ENCODE results near the gene TMEM94. TPM values are rescaled to one million over a fixed set of nuclear protein-coding genes. Genes with fewer than 3 reads are reported as not detected.
A peak's percentile ranks its signal among the peaks of the same experiment; 100 is the strongest.

TMEM94 gene
- total RNA-seq, 1 experiment from 2014 or later = 55.6 TPM

- DNase-seq = no peak
- H3K9me3 ChIP-seq (replicated peaks) = no peaks in the 10 kb centered on the region
- H3K27ac ChIP-seq = no peak overlapping the region
- H3K27me3 ChIP-seq = no peaks in the 10 kb centered on the region
- no peaks in the 10 kb centered on the region for H3K4me1 ChIP-seq
- no peak overlapping the region for H3K4me3 ChIP-seq
- no peaks in the 10 kb centered on the region for H3K36me3 ChIP-seq
Observed at GRCh38 chr17:75459590-75460267, 3.3 kb downstream of the TMEM94 start.

- H3K4me3 ChIP-seq = no peak overlapping the region
- H3K9me3 ChIP-seq (replicated peaks) = no peaks in the 10 kb centered on the region
- no peaks in the 10 kb centered on the region for H3K27me3 ChIP-seq
- H3K4me1 ChIP-seq = no peaks in the 10 kb centered on the region
- H3K27ac ChIP-seq = no peak overlapping the region
- H3K36me3 ChIP-seq = 0 out of 2 replicates have a peak, but pooled peaks cover 3% of the 10 kb centered on the region
- no peak for DNase-seq
Observed at GRCh38 chr17:75460295-75460694, 3.9 kb downstream of the TMEM94 start.

GRCh38 chr17:75463603-75464002 lies 7.2 kb downstream of the TMEM94 start:
- Histone ChIP-seq H3K27me3 (no peaks in the 10 kb centered on the region), H3K36me3 (peaks cover 9% of the 10 kb centered on the region; the same call in 1 of the 2 replicates), H3K9me3 (replicated peaks) (no peaks in the 10 kb centered on the region), H3K27ac (no peak overlapping the region), H3K4me1 (no peaks in the 10 kb centered on the region), H3K4me3 (no peak overlapping the region)
- DNase-seq = no peak

- Histone ChIP-seq H3K36me3 (peaks cover 9% of the 10 kb centered on the region; the same call in 1 of the 2 replicates), H3K9me3 (replicated peaks) (no peaks in the 10 kb centered on the region), H3K4me3 (no peak overlapping the region), H3K27me3 (no peaks in the 10 kb centered on the region), H3K27ac (no peak overlapping the region), H3K4me1 (no peaks in the 10 kb centered on the region)
- no peak for DNase-seq
Observed at GRCh38 chr17:75465039-75465438, 8.6 kb downstream of the TMEM94 start.

- no peak overlapping the region for H3K27ac ChIP-seq
- H3K4me3 ChIP-seq = no peak overlapping the region
- no peaks in the 10 kb centered on the region for H3K9me3 ChIP-seq (replicated peaks)
- no peaks in the 10 kb centered on the region for H3K27me3 ChIP-seq
- no peak for DNase-seq
- H3K4me1 ChIP-seq = peaks cover 5% of the 10 kb centered on the region
- peaks cover 12% of the 10 kb centered on the region for H3K36me3 ChIP-seq
Observed at GRCh38 chr17:75468291-75468754, 11.9 kb downstream of the TMEM94 start.

GRCh38 chr17:75468779-75469373 lies 12.4 kb downstream of the TMEM94 start:
- H3K27me3 ChIP-seq = no peaks in the 10 kb centered on the region
- peaks cover 5% of the 10 kb centered on the region for H3K4me1 ChIP-seq
- H3K4me3 ChIP-seq = no peak overlapping the region
- H3K36me3 ChIP-seq = peaks cover 12% of the 10 kb centered on the region
- H3K9me3 ChIP-seq (replicated peaks) = no peaks in the 10 kb centered on the region
- no peak for DNase-seq
- H3K27ac ChIP-seq = no peak overlapping the region

GRCh38 chr17:75471207-75471606 lies 14.8 kb downstream of the TMEM94 start:
- DNase-seq = no peak
- no peak overlapping the region for H3K4me3 ChIP-seq
- H3K27ac ChIP-seq = no peak overlapping the region
- peaks cover 11% of the 10 kb centered on the region for H3K36me3 ChIP-seq
- H3K4me1 ChIP-seq = peaks cover 5% of the 10 kb centered on the region
- no peaks in the 10 kb centered on the region for H3K9me3 ChIP-seq (replicated peaks)
- H3K27me3 ChIP-seq = no peaks in the 10 kb centered on the region

GRCh38 chr17:75472119-75472518 lies 15.7 kb downstream of the TMEM94 start:
- DNase-seq = no peak
- Histone ChIP-seq H3K4me3 (no peak overlapping the region), H3K36me3 (peaks cover 9% of the 10 kb centered on the region), H3K27me3 (no peaks in the 10 kb centered on the region), H3K27ac (no peak overlapping the region), H3K4me1 (peaks cover 5% of the 10 kb centered on the region), H3K9me3 (replicated peaks) (no peaks in the 10 kb centered on the region)

GRCh38 chr17:75473246-75473645 lies 16.8 kb downstream of the TMEM94 start:
- H3K27me3 ChIP-seq = no peaks in the 10 kb centered on the region
- H3K36me3 ChIP-seq = peaks cover 4% of the 10 kb centered on the region; the same call in 1 of the 2 replicates
- peak; percentile 82 to 88 for DNase-seq
- no peaks in the 10 kb centered on the region for H3K9me3 ChIP-seq (replicated peaks)
- H3K27ac ChIP-seq = no peak overlapping the region
- peaks cover 5% of the 10 kb centered on the region for H3K4me1 ChIP-seq
- no peak overlapping the region for H3K4me3 ChIP-seq

- no peak for DNase-seq
- H3K27ac ChIP-seq = no peak overlapping the region
- H3K27me3 ChIP-seq = no peaks in the 10 kb centered on the region
- peaks cover 12% of the 10 kb centered on the region for H3K4me1 ChIP-seq
- H3K4me3 ChIP-seq = no peak overlapping the region
- H3K36me3 ChIP-seq = peaks cover 4% of the 10 kb centered on the region; the same call in 1 of the 2 replicates
- no peaks in the 10 kb centered on the region for H3K9me3 ChIP-seq (replicated peaks)
Observed at GRCh38 chr17:75474736-75475135, 18.3 kb downstream of the TMEM94 start.

- Histone ChIP-seq H3K36me3 (peaks cover 4% of the 10 kb centered on the region; the same call in 1 of the 2 replicates), H3K4me3 (no peak overlapping the region), H3K27ac (no peak overlapping the region), H3K27me3 (no peaks in the 10 kb centered on the region), H3K4me1 (peaks cover 15% of the 10 kb centered on the region), H3K9me3 (replicated peaks) (no peaks in the 10 kb centered on the region)
- DNase-seq = no peak
Observed at GRCh38 chr17:75475144-75475835, 18.9 kb downstream of the TMEM94 start.

- H3K9me3 ChIP-seq (replicated peaks) = no peaks in the 10 kb centered on the region
- no peak for DNase-seq
Observed at GRCh38 chr17:75475851-75476250, 19.4 kb downstream of the TMEM94 start.

GRCh38 chr17:75476271-75476671 lies 19.8 kb downstream of the TMEM94 start:
- no peaks in the 10 kb centered on the region for H3K9me3 ChIP-seq (replicated peaks)
- H3K4me1 ChIP-seq = peaks cover 25% of the 10 kb centered on the region
- no peaks in the 10 kb centered on the region for H3K27me3 ChIP-seq
- H3K36me3 ChIP-seq = peaks cover 4% of the 10 kb centered on the region; the same call in 1 of the 2 replicates
- DNase-seq = no peak
- no peak overlapping the region for H3K4me3 ChIP-seq
- H3K27ac ChIP-seq = no peak overlapping the region

More at GRCh38 chr17:75475851-75476250, 19.4 kb downstream of the TMEM94 start:
- no peaks in the 10 kb centered on the region for H3K27me3 ChIP-seq
- H3K4me3 ChIP-seq = no peak overlapping the region
- no peak overlapping the region for H3K27ac ChIP-seq
- H3K36me3 ChIP-seq = peaks cover 4% of the 10 kb centered on the region; the same call in 1 of the 2 replicates
- peaks cover 21% of the 10 kb centered on the region for H3K4me1 ChIP-seq

- H3K27me3 ChIP-seq = no peaks in the 10 kb centered on the region
- peaks cover 32% of the 10 kb centered on the region for H3K4me1 ChIP-seq
- no peak for DNase-seq
- H3K36me3 ChIP-seq = peaks cover 4% of the 10 kb centered on the region; the same call in 1 of the 2 replicates
- no peak overlapping the region for H3K27ac ChIP-seq
- no peak overlapping the region for H3K4me3 ChIP-seq
- no peaks in the 10 kb centered on the region for H3K9me3 ChIP-seq (replicated peaks)
Observed at GRCh38 chr17:75476752-75477489, 20.5 kb downstream of the TMEM94 start.
